Common myeloid progenitor, CD34-positive (primary cell): Measurements from ENCODE around the gene ZNF516.

Source experiments
- CTCF ChIA-PET: fragments of 350-600 bp; sonication (Branson Sonifier 250); formaldehyde crosslinking; loops from one replicate; lab custom pipeline; 2021; ENCODE audit warnings: antibody characterized with exemption; lab: Charles Lee
- POLR2A ChIA-PET: fragments of 350-600 bp; sonication (Branson Sonifier 250); formaldehyde crosslinking; loops from one replicate; lab custom pipeline; 2021; ENCODE audit warnings: antibody characterized with exemption; lab: Charles Lee
- DNase-seq, 3 donors: peaks; one replicate each; pipeline versions ENCODE4 v3.0.0 to v3.0.0-alpha.2; 2013
- H3K27ac ChIP-seq, 2 experiments: 1 replicate in 1 of 2; 2 replicates in 1 of 2; pipeline ENCODE4 v1.7.0; 2013; ENCODE audit warnings: inconsistent platforms in 2 of 2, low read length in 2 of 2, mild to moderate bottlenecking in 2 of 2, low read depth in 1 of 2, moderate library complexity in 1 of 2; ENCODE audit not compliant: severe bottlenecking in 2 of 2, insufficient read depth in 1 of 2, poor library complexity in 1 of 2
- H3K27me3 ChIP-seq, 5 experiments: replicated peaks in 2 of 5; 1 replicate in 3 of 5; 2 replicates in 2 of 5; pipeline versions ENCODE4 v1.6.1 to v1.7.0; 2013; ENCODE audit warnings: low read length in 4 of 5, mild to moderate bottlenecking in 2 of 5, moderate library complexity in 2 of 5, inconsistent platforms in 1 of 5; ENCODE audit not compliant: insufficient read depth in 5 of 5, control insufficient read depth in 4 of 5
- H3K36me3 ChIP-seq, 4 experiments: 1 replicate in 2 of 4; 2 replicates in 2 of 4; pipeline versions ENCODE4 v1.6.1 to v1.7.0; 2013; ENCODE audit warnings: low read length in 3 of 4, control low read depth in 1 of 4, mild to moderate bottlenecking in 1 of 4; ENCODE audit not compliant: control insufficient read depth in 4 of 4, insufficient read depth in 4 of 4
- H3K4me1 ChIP-seq, 4 experiments: 1 replicate in 3 of 4; 2 replicates in 1 of 4; pipeline versions ENCODE4 v1.6.1 to v1.7.1; 2013; ENCODE audit warnings: low read length in 3 of 4, mild to moderate bottlenecking in 3 of 4, control low read depth in 1 of 4, inconsistent platforms in 1 of 4, moderate library complexity in 1 of 4; ENCODE audit not compliant: control insufficient read depth in 4 of 4, insufficient read depth in 4 of 4; ENCODE audit errors: control extremely low read depth in 1 of 4
- H3K4me3 ChIP-seq, 7 experiments: 1 replicate in 4 of 7; 2 replicates in 3 of 7; pipeline versions ENCODE4 v1.5.1 to v1.7.0; 2013; ENCODE audit warnings: mild to moderate bottlenecking in 7 of 7, low read length in 6 of 7, moderate library complexity in 6 of 7, inconsistent platforms in 2 of 7, low read depth in 2 of 7, control low read depth in 1 of 7; ENCODE audit not compliant: insufficient read depth in 4 of 7, control insufficient read depth in 1 of 7; ENCODE audit errors: extremely low read depth in 1 of 7
- H3K9me3 ChIP-seq, 5 experiments: 1 replicate in 4 of 5; 2 replicates in 1 of 5; pipeline versions ENCODE4 v1.6.1 to v1.7.1; 2013; ENCODE audit warnings: low read length in 4 of 5, mild to moderate bottlenecking in 2 of 5, inconsistent platforms in 1 of 5, low read depth in 1 of 5, moderate library complexity in 1 of 5; ENCODE audit not compliant: control insufficient read depth in 4 of 5, insufficient read depth in 2 of 5; ENCODE audit errors: control extremely low read depth in 1 of 5
- WGBS: methylation state at CpG from one replicate; pipeline ENCODE4 v1.1.5; 2013; ENCODE audit not compliant: insufficient coverage; 5-methylcytosine and 5-hydroxymethylcytosine counted together

The ZNF516 gene

GRCh38 chr18:76388891-76389423, 106.1 kb downstream of the ZNF516 start:
- peaks cover 0 to 37% (median 31%) of the 10 kb centered on the region in 4 experiments for H3K4me1 ChIP-seq
- no peak for DNase-seq
- ChIA-PET POLR2A (no interaction called here), CTCF (interaction anchor here (1.2 to 3.5 kb wide), 3 partner anchors 10 to 87 kb away, joined by 3 to 17 read pairs (median 7); no protein-coding TSS in a partner anchor)
- peaks cover 0 to 2% (median 0%) of the 10 kb centered on the region in 4 experiments for H3K36me3 ChIP-seq
- no peak overlapping the region for H3K27ac ChIP-seq
- no peaks in the 10 kb centered on the region for H3K9me3 ChIP-seq
- no peaks in the 10 kb centered on the region for H3K27me3 ChIP-seq
- no peak overlapping the region for H3K4me3 ChIP-seq
- WGBS: 98% methylated on average over 9 of the region's 9 CpGs

DNA sequence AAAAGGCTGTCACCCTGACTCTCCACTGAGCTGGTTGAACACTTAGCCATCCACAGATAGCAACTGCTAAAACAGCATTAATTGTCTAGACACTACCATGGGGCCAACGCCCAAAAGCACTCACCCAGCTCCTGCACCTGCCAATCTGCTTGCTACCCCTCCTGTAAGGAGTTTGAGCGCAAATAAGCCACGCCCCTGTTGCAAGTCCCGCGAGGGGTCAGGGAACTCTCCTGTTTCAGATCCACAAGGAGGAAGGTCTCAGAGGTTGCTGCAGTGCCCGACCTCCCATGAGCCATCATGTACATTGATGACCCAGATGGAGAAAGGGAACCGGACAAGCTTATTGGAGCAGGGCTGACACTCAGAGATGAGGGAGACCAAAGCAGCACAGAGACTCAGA, 106.8 kb downstream of the ZNF516 start:
- H3K9me3 ChIP-seq: no peaks in the 10 kb centered on the region
- no peak overlapping the region for H3K4me3 ChIP-seq
- ChIA-PET CTCF (interaction anchor here (3.5 kb wide), 1 partner anchor 11 kb away, joined by 17 read pairs; no protein-coding TSS in a partner anchor), POLR2A (no interaction called here)
- 93% methylated on average over 7 of the region's 7 CpGs for WGBS
- H3K4me1 ChIP-seq: peaks cover 0 to 37% (median 31%) of the 10 kb centered on the region in 4 experiments
- no peak for DNase-seq
- H3K27ac ChIP-seq: no peak overlapping the region
- peaks cover 0 to 2% (median 0%) of the 10 kb centered on the region in 4 experiments for H3K36me3 ChIP-seq
- H3K27me3 ChIP-seq: no peaks in the 10 kb centered on the region

DNA sequence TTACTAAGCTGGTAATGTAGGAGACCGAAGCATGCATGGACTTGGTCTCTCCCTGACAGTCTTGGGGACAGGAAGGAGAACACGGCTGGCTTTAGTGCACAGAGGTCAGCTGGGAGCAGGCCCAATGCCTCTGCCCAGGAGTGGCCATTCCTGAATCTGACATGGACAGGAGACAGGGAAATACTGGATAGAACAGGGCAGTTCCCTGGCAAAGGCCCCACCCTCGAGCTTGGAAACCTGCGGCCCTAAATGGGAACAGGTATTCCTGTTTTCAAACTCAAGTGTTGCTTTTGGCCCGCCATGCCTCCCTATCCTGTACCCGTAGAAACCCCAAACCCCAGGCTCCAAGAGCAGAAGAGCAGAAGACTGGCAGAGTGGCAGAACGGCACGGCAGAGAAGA, 107.4 kb downstream of the ZNF516 start:
- Histone ChIP-seq H3K27ac (no peak overlapping the region), H3K36me3 (peaks cover 0 to 2% (median 0%) of the 10 kb centered on the region in 4 experiments), H3K27me3 (no peaks in the 10 kb centered on the region), H3K9me3 (no peaks in the 10 kb centered on the region), H3K4me1 (peaks cover 0 to 37% (median 31%) of the 10 kb centered on the region in 4 experiments), H3K4me3 (no peak overlapping the region)
- CTCF ChIA-PET: interaction anchor here (3.5 kb wide), 1 partner anchor 12 kb away, joined by 17 read pairs; no protein-coding TSS in a partner anchor
- POLR2A ChIA-PET: no interaction called here
- WGBS: 95% methylated on average over 6 of the region's 8 CpGs
- DNase-seq: no peak

DNA sequence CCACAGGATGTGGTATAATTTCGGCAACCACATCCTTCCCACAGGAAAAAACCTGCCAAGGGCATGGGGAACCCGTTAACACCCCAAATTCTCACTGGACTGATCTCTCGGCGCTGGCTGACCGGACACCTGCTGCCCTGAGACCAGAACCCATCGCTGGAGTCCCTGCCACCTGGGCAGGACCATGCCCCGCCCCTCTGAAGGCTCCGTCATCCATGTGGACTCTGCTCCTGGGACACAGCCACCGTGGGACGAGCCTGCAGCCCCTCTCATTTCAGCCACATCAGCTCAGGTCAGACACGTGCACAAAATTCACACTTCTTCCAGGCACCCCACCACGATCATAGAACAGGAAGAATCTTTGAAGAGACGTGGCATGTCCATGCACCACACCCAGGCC, 108.2 kb downstream of the ZNF516 start:
- peaks cover 0 to 37% (median 31%) of the 10 kb centered on the region in 4 experiments for H3K4me1 ChIP-seq
- peaks cover 0 to 2% (median 0%) of the 10 kb centered on the region in 4 experiments for H3K36me3 ChIP-seq
- no peaks in the 10 kb centered on the region for H3K27me3 ChIP-seq
- WGBS: 38% methylated on average over 13 of the region's 13 CpGs
- no peak for DNase-seq
- POLR2A ChIA-PET: no interaction called here
- H3K9me3 ChIP-seq: no peaks in the 10 kb centered on the region
- H3K4me3 ChIP-seq: peak overlapping the region in 2 of 7 experiments; percentile 32 to 52
- CTCF ChIA-PET: interaction anchor here (0.7 to 3.5 kb wide), 3 partner anchors 13 to 323 kb away, joined by 3 to 17 read pairs (median 3); no protein-coding TSS in a partner anchor
- H3K27ac ChIP-seq: no peak overlapping the region

DNA sequence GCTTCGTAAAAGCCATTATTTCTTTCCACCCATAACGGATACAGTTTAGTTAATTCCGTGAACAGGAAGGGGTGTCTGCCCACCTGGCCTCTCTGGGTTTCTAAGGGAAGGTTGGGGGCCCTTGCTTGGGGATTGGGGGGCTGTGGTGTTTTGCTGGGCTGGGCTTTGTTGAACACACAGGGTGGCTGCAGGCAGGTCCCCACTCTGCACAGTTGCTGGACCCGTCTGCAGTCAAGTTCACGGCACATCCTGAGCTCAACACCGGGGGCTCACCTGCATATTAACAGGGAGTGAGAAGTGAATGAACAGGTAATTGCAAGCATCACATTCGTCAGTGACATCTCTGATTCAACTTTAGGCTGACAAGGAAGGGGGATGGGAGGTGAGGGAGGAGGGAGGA, 109.0 kb downstream of the ZNF516 start:
- no peak overlapping the region for H3K4me3 ChIP-seq
- H3K4me1 ChIP-seq: peaks cover 0 to 37% (median 31%) of the 10 kb centered on the region in 4 experiments
- H3K27ac ChIP-seq: no peak overlapping the region
- no peaks in the 10 kb centered on the region for H3K27me3 ChIP-seq
- peaks cover 0 to 2% (median 0%) of the 10 kb centered on the region in 4 experiments for H3K36me3 ChIP-seq
- ChIA-PET CTCF (interaction anchor here (1.2 to 3.5 kb wide), 2 partner anchors 14 to 323 kb away, joined by 3 to 17 read pairs; no protein-coding TSS in a partner anchor), POLR2A (no interaction called here)
- H3K9me3 ChIP-seq: no peaks in the 10 kb centered on the region
- WGBS: 80% methylated on average over 4 of the region's 7 CpGs
- no peak for DNase-seq

- no peak for DNase-seq
- CTCF ChIA-PET: interaction anchor here (1.2 to 3.5 kb wide), 2 partner anchors 14 to 324 kb away, joined by 3 to 17 read pairs; no protein-coding TSS in a partner anchor
Measured at GRCh38 chr18:76385681-76385975, 109.4 kb downstream of the ZNF516 start.

More at GRCh38 chr18:76385681-76385975, 109.4 kb downstream of the ZNF516 start:
- Histone ChIP-seq H3K36me3 (peaks cover 0 to 2% (median 0%) of the 10 kb centered on the region in 4 experiments), H3K27ac (no peak overlapping the region), H3K27me3 (no peaks in the 10 kb centered on the region), H3K4me1 (peaks cover 0 to 34% (median 28%) of the 10 kb centered on the region in 4 experiments), H3K9me3 (no peaks in the 10 kb centered on the region), H3K4me3 (no peak overlapping the region)
- WGBS: 94% methylated on average over 8 of the region's 10 CpGs
- POLR2A ChIA-PET: no interaction called here
